ENCODE results near the gene HPSE. TPM values are rescaled to one million over a fixed set of nuclear protein-coding genes. Genes with fewer than 3 reads are reported as not detected.

Gene HPSE
- total RNA-seq, 1 experiment from 2014 or later = 3.9 TPM

GRCh38 chr4:83263106-83263505, 71.5 kb downstream of the HPSE start:
- Mint-ChIP-seq H3K36me3 (ENCODE audit: insufficient read depth, unreplicated experiment) (peaks cover 19% of the 10 kb centered on the region), H3K27me3 (ENCODE audit: insufficient read depth, unreplicated experiment) (no peaks in the 10 kb centered on the region), H3K4me1 (ENCODE audit: low read depth, unreplicated experiment) (no peaks in the 10 kb centered on the region), H3K27ac (ENCODE audit: unreplicated experiment) (no peak overlapping the region), H3K4me3 (ENCODE audit: unreplicated experiment) (no peak overlapping the region), H3K9me3 (ENCODE audit: unreplicated experiment) (no peaks in the 10 kb centered on the region)
- Histone ChIP-seq H3K27me3 (replicated peaks; ENCODE audit: control insufficient read depth, insufficient read depth, low read length) (no peaks in the 10 kb centered on the region), H3K9me3 (no peaks in the 10 kb centered on the region), H3K4me1 (no peaks in the 10 kb centered on the region), H3K36me3 (ENCODE audit: control insufficient read depth, insufficient read depth, low read length) (peaks cover 1% of the 10 kb centered on the region; the same call in 1 of the 2 replicates), H3K4me3 (ENCODE audit: low read depth, low read length) (no peak overlapping the region)
- intact Hi-C loops (cut with micrococcal nuclease; ENCODE audit: unreplicated experiment) = no loop called here
- ChIA-PET POLR2A (no interaction called here), CTCF (no interaction called here)
- TF ChIP-seq CTCF (IDR thresholded peaks at IDR 0.05; ENCODE audit: insufficient read depth in 1 of 2, low read depth in 1 of 2, low read length in 1 of 2, severe bottlenecking in 1 of 2, unreplicated experiment in 1 of 2) = no peak
- no TSS peak for BruUV-seq (replicated peaks)
- DNase-seq = no peak

DNA sequence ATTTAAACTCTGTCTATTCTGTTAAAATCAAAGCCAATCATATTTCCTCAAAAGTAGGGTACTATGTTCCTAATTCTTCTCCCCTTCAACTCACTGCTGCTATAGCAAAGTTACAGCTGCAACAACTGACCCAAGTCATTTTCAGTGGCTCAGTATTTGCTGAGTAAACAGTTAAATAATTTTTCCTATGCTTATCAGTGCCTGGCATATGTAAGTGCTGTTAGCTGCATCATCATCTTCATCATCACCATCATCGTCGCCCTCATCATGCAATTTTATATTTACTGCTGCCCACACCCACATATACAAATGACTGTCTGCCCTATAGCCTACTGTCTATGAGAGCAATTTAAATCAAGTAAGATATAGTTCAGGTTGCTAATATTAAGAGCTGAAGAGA, 72.0 kb downstream of the HPSE start:
- no TSS peak for BruUV-seq (replicated peaks)
- H3K36me3 Mint-ChIP-seq (ENCODE audit: insufficient read depth, unreplicated experiment) = peaks cover 14% of the 10 kb centered on the region
- POLR2A ChIA-PET = no interaction called here
- no peak for TF ChIP-seq CTCF (IDR thresholded peaks at IDR 0.05; ENCODE audit: insufficient read depth in 1 of 2, low read depth in 1 of 2, low read length in 1 of 2, severe bottlenecking in 1 of 2, unreplicated experiment in 1 of 2)
- Histone ChIP-seq H3K4me3 (ENCODE audit: low read depth, low read length) (no peak overlapping the region), H3K36me3 (ENCODE audit: control insufficient read depth, insufficient read depth, low read length) (peaks cover 1% of the 10 kb centered on the region; the same call in 1 of the 2 replicates), H3K4me1 (no peaks in the 10 kb centered on the region), H3K9me3 (no peaks in the 10 kb centered on the region), H3K27me3 (replicated peaks; ENCODE audit: control insufficient read depth, insufficient read depth, low read length) (no peaks in the 10 kb centered on the region)
- H3K9me3 Mint-ChIP-seq (ENCODE audit: unreplicated experiment) = no peaks in the 10 kb centered on the region
- H3K4me3 Mint-ChIP-seq (ENCODE audit: unreplicated experiment) = no peak overlapping the region
- intact Hi-C loops (cut with micrococcal nuclease; ENCODE audit: unreplicated experiment) = no loop called here
- no peaks in the 10 kb centered on the region for H3K4me1 Mint-ChIP-seq (ENCODE audit: low read depth, unreplicated experiment)
- no peak overlapping the region for H3K27ac Mint-ChIP-seq (ENCODE audit: unreplicated experiment)
- H3K27me3 Mint-ChIP-seq (ENCODE audit: insufficient read depth, unreplicated experiment) = no peaks in the 10 kb centered on the region
- DNase-seq = no peak
- CTCF ChIA-PET = no interaction called here

GRCh38 chr4:83261307-83261706, 73.3 kb downstream of the HPSE start:
- Histone ChIP-seq H3K9me3 (no peaks in the 10 kb centered on the region), H3K36me3 (ENCODE audit: control insufficient read depth, insufficient read depth, low read length) (no peaks in the 10 kb centered on the region), H3K4me3 (ENCODE audit: low read depth, low read length) (no peak overlapping the region), H3K4me1 (peaks cover 8% of the 10 kb centered on the region; the same call in 1 of the 2 replicates), H3K27me3 (replicated peaks; ENCODE audit: control insufficient read depth, insufficient read depth, low read length) (no peaks in the 10 kb centered on the region)
- no peak for DNase-seq
- no peak for TF ChIP-seq CTCF (IDR thresholded peaks at IDR 0.05; ENCODE audit: insufficient read depth in 1 of 2, low read depth in 1 of 2, low read length in 1 of 2, severe bottlenecking in 1 of 2, unreplicated experiment in 1 of 2)
- intact Hi-C loops (cut with micrococcal nuclease; ENCODE audit: unreplicated experiment) = loop anchor here (2.0 kb wide), 1 partner anchor 151 kb away; no protein-coding TSS in a partner anchor
- Mint-ChIP-seq H3K36me3 (ENCODE audit: insufficient read depth, unreplicated experiment) (peaks cover 18% of the 10 kb centered on the region), H3K9me3 (ENCODE audit: unreplicated experiment) (no peaks in the 10 kb centered on the region), H3K27ac (ENCODE audit: unreplicated experiment) (no peak overlapping the region), H3K4me3 (ENCODE audit: unreplicated experiment) (no peak overlapping the region), H3K4me1 (ENCODE audit: low read depth, unreplicated experiment) (no peaks in the 10 kb centered on the region), H3K27me3 (ENCODE audit: insufficient read depth, unreplicated experiment) (no peaks in the 10 kb centered on the region)
- ChIA-PET CTCF (interaction anchor here (1.3 to 1.4 kb wide), 2 partner anchors 12 to 226 kb away, joined by 3 to 5 read pairs; partner anchors contain the start of gene COPS4), POLR2A (no interaction called here)
- no TSS peak for BruUV-seq (replicated peaks)

Data from Caco-2 (cell line).